Measurements from ENCODE around the gene TBC1D21. TPM values are rescaled to one million over a fixed set of nuclear protein-coding genes. Genes with fewer than 3 reads are reported as not detected.
"Not testable (repeated sequence)": the region's sequence is repeated elsewhere in the genome, so short reads cannot be mapped to it uniquely, and the experiment has no call there.

The TBC1D21 gene
- total RNA-seq, 1 experiment from 2014 or later = not detected

GRCh38 chr15:73927476-73928240 is 54.3 kb downstream of the TBC1D21 start:
- DNase-seq (ENCODE audit: low read depth) = peak; percentile 73

GRCh38 chr15:73928241-73928579 is 54.8 kb downstream of the TBC1D21 start:
- peak; percentile 62 for DNase-seq (ENCODE audit: low read depth)

DNA sequence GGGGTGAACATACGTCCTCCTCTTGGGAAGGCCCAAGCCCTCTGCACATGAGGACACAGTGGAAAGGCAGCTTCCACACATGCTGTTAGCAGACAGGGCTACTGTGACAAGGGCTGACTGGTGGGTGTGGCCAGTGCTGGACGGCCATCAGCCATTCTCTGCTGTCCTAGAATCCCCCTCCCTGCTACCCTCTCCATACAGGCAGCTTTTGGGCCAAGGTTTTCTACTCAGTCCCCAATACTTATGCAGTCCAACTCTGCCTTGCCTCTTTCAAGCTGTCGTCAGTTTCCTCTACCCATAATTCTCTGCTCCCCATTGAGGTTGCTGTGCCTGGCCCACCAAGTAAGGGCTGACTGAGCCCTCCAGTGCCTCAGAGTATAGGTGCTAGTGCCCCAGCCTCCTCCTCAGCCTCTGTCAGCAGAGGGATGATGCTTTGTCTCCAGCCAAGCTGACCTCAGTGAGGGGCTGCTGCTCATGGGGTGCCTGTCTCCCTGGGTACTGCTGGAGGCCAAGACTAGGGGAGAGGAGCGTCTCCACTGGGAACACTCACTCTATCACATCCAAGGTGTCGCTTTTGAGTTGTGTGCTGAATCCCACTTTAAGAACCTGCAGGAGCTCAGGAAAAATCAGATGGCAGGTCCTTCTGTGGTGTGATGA is 55.7 kb downstream of the TBC1D21 start:
- DNase-seq (ENCODE audit: low read depth) = no peak

DNA sequence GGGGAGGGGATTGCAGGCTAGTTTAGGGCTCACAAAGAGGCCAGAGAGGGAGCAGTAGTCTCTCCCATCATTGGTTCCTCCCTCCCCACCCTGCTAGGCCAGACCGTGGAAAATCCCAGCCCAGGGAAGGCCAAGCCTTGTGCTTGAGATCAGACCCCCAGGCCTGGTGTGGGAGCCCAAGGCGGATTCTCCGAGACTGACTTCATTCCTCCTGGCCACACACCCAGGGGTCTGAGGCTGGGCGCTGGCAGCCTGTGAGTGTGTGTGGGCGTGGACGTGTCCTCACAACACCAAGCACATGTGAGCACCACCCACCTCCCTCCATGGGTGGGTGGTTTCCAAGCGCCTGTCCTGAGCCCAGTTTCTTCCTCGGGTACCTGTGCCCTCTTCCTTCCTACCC is 57.0 kb downstream of the TBC1D21 start:
- no peak for DNase-seq (ENCODE audit: low read depth)

DNA sequence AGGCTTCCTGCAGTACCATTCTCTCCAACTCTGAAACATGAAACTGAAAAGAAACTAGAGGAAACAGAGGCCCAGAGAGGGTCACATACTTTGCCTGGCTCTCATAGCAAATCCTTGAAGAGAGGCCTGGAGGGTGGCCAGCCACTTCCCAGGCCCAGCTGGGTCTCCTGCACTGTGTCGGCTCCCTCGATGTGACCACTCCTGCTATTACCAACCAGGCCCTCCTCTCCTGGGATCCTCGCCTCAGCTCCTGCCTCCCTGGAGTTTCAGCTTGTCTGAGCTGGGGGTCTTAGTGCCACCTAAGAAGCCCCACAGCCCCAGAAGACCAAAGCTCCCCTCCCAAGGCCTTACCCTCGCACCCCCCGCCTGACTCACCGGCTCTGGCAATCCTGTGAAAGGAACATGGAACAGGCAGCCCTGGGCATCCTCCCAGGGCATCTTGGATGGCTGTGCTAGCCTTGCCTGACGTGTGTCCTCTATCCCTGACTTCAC is 57.5 kb downstream of the TBC1D21 start:
- no peak for DNase-seq (ENCODE audit: low read depth)

GRCh38 chr15:73931441-73931840 is 58.1 kb downstream of the TBC1D21 start:
- DNase-seq (ENCODE audit: low read depth) = no peak

DNA sequence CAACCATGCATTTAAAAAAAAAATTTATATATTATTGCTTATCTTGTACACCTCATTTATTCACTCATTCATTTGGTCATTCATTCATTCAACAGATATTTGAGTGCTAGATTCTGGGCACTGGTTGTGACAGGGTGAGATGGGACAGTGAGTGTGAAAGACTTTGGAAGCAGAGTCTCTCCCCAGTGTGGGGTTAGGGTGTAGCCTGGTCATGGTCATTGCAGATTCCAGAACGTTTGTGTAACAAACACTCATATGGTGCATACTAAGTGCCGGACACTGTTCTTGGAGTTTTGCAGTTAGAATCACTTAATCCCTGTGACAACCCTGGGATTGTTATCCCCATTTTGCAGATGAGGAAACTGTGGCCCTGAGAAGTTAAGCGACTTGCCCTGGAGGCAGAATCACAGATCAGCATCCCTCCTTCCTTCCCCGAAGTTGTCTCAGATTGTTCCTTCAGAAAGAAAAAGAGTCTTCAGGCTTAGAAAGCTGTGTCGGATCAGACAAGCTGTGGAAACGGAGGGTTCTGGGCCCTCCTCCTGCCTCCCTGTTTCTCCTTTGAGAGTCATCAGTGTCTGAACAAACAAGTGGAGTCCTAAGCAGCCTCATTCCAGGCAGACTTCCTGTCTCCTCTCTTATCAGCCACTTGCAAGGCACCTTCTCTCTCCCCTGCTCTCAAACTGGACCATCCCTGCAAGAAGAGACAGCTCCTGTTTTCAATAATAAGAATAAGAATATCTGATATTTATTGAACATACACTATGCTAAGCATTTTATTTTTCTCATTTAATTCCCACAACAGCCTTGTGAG is 59.2 kb downstream of the TBC1D21 start:
- no peak for DNase-seq (ENCODE audit: low read depth)

DNA sequence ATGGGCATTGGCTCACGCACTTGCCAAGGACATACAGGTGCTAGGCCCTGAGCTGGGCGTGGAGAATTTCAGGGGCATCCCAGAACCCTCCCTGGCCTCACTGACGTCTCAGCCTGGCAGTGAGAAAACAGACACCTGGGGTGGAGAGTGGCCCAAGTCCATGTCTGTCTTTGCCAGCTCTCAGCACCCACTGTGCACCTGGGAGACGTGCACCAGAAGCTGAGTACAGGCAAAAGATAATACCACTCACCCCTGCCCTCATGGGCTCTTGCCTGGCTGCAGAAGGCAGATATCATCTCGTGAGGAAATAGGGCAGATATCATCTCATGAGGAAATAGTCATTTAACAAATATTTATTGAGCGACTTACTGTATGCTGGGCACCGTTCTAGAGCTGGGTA is 60.9 kb downstream of the TBC1D21 start:
- no peak for DNase-seq (ENCODE audit: low read depth)

GRCh38 chr15:73935547-73935946 is 62.2 kb downstream of the TBC1D21 start:
- no peak for DNase-seq (ENCODE audit: low read depth)

DNA sequence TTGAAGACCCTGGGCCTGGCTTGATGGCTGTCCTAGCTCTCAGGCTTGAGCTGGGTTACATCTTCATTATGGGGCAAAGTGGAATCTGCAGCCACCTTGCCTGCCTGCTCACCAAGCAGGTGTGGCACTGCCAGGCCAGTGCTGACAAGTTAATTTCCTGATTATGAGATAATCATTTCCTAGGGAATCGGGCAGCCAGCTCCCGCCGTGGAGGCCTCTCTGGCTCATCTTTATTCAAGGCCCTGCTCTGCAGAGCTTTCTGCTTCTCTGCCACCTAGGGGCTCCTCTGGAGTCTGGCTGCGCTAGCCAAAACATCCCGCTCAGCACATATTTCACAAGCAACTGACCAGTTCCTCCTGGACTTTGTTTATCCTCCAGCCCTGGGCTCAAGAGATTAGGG is 62.8 kb downstream of the TBC1D21 start:
- no peak for DNase-seq (ENCODE audit: low read depth)

DNA sequence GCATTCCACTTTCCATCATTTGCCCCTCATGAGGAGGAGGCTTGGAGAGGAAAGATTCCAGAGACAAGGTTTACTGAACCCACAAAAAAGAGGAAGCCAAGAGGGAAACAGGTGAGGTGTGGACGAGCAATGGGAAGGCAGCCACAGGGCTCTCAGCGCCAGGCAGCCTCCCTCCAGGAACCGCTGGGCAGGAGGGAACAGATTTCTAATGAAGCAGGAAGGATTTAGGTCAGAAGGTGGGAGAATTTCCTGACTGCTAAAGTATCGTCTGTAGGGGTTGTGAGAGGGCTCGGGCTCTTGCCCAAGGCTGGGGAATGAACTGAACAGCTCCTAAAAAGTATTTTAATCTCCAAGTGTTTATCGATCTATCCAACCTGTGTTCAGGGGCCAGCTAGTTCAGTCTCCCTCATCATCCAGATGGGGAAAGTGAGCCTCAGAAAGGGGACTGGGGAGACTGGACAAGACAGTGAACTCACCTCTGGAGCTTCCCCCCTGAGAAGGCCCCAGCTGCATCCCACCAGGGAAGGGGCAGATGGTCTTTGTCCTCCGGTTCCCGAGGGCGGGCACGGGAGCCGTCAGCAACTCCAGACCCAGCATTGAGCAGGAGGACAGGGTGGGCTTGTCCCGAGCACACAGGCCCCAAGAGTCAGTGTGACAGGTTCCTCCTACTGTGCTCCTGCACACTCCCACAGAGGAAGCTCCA is 63.4 kb downstream of the TBC1D21 start:
- DNase-seq (ENCODE audit: low read depth) = no peak

- DNase-seq (ENCODE audit: low read depth) = no peak
Observed at GRCh38 chr15:73937296-73937695, 63.9 kb downstream of the TBC1D21 start.

DNA sequence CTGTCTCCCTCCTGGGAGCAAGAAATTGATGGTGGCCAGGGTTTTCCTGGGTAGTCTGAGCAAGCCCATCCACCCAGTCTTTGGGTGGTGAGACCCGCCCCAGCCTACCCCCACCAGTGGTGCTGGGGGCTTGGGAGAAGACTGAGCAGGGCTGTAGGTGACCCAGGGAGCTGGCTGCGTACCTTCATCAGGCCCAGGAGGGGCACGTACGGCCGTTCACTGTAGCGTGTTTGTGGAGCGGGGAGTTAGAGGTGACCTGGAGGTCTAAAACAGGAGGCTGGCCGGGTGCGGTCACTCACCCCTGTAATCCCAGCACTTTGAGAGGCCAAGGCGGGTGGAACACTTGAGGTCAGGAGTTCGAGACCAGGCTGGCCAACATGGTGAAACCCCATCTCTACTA is 64.4 kb downstream of the TBC1D21 start:
- no peak for DNase-seq (ENCODE audit: low read depth)

DNA sequence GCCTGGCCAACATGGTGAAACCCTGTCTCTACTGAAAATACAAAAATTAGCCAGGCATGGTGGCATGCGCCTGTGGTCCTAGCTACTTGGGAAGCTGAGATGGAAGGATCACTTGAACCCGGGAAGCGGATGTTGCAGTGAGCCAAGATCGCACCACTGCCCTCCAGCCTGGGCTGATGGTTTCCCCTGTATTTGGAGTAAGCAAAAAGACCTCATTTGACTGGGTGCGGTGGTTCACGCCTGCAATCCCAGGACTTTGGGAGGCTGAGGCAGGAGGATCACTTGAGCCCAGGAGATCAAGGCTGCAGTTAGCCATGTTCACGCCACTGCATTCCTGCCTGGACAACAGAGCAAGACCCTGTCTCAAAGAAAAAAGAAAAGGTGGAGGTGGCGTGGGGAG is 65.2 kb downstream of the TBC1D21 start:
- not testable (repeated sequence) for DNase-seq (ENCODE audit: low read depth)

Other genes with a start within 250 kb of the TBC1D21 start
- gene NPTN, start 240.2 kb upstream of the TBC1D21 start, total RNA-seq (2014; rRNA removed; shearing (Covaris generic)) = 107 and 118 TPM in 2 replicates
- 51.6 and 69.2 TPM in 2 replicates for gene CD276, start 189.2 kb upstream of the TBC1D21 start, total RNA-seq (2014; rRNA removed; shearing (Covaris generic))
- 0.53 and 1.1 TPM in 2 replicates for gene INSYN1, start 120.2 kb upstream of the TBC1D21 start, total RNA-seq (2014; rRNA removed; shearing (Covaris generic))
- gene LOXL1, start 52.9 kb downstream of the TBC1D21 start, total RNA-seq (2014; rRNA removed; shearing (Covaris generic)) = 51.8 and 67.5 TPM in 2 replicates
- 27.5 and 28.3 TPM in 2 replicates for gene STOML1, start 118.7 kb downstream of the TBC1D21 start, total RNA-seq (2014; rRNA removed; shearing (Covaris generic))
- 31.9 and 39.2 TPM in 2 replicates for gene PML, start 121.2 kb downstream of the TBC1D21 start, total RNA-seq (2014; rRNA removed; shearing (Covaris generic))
- not detected in 2 replicates for gene GOLGA6A, start 209.0 kb downstream of the TBC1D21 start, total RNA-seq (2014; rRNA removed; shearing (Covaris generic))